GM19193 (cell line): ENCODE results near the gene PIGQ.

ENCODE experiments used
- POLR2A ChIP-seq: IDR thresholded peaks from 4 replicates; pipeline ENCODE4 v1.6.1; 2011; ENCODE audit not compliant: insufficient read depth, insufficient read length; ENCODE audit errors: extremely low read depth

Gene PIGQ

DNA sequence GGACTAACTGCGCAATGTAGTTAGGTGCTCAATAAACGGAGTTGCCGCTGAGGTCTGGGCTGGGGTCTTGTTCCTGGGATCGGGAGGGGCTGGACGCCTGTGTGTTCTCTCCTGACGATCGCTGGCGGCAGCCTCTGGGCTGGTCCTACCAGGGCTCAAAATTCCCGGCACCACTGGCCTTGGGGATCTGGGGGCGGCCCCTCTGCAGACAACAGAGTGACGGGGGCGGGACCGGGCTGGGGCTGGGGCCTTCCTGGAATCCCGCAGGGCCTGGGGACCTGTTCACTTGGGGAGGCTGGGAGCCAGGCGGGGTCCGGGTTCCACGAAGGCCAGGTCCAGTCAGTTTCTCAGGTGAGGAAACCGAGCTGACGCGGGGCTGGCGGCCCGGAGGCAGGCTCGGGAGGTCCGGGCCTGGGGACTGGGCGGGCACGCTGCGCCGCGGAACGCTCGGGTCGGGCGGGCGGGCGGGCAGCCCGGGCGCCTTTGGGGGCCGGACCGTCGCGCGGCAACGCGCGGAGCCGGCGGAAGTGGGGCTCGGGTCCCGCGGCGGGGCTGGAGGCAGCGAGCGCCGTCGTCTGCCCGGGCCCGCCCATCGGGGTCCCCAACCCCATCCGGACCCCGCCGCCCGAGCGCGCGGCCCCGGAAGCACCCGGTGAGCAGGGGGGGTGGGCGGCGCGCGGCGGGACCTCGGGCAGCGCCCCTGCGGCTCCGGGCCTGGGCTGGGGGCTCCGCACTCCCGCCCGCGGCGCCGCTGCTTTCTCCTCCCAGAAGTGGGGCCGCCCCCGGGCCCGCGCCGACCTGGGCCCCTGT lies at the start of gene PIGQ:
Gene PIGQ (plus strand): TSS at position 524 of the 810 bp plus-strand sequence. CDS start 4,107 bp downstream, outside the sequence.
- peak; percentile 65 for TF ChIP-seq POLR2A

DNA sequence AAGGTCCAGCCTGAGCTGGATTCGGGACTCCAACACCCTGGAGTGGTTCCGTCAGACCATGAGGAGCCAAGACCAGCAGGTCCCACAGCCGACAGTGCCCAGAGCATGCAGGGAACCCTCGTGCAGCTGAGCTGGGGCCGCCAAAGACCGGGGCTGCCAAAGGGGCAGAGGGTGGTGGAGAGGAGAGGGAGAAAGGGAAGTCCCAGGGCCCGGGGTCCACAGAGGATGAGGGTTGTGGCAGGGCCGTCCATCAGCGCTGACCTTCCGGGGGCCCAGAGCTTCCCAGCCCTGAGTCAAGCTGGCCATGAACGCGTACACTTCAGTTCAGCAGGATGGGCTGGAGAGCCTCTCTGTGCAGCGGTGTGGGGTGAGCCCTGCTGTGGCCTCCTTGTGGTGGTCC lies 48.9 kb upstream of the PIGQ start:
- TF ChIP-seq POLR2A: no peak

DNA sequence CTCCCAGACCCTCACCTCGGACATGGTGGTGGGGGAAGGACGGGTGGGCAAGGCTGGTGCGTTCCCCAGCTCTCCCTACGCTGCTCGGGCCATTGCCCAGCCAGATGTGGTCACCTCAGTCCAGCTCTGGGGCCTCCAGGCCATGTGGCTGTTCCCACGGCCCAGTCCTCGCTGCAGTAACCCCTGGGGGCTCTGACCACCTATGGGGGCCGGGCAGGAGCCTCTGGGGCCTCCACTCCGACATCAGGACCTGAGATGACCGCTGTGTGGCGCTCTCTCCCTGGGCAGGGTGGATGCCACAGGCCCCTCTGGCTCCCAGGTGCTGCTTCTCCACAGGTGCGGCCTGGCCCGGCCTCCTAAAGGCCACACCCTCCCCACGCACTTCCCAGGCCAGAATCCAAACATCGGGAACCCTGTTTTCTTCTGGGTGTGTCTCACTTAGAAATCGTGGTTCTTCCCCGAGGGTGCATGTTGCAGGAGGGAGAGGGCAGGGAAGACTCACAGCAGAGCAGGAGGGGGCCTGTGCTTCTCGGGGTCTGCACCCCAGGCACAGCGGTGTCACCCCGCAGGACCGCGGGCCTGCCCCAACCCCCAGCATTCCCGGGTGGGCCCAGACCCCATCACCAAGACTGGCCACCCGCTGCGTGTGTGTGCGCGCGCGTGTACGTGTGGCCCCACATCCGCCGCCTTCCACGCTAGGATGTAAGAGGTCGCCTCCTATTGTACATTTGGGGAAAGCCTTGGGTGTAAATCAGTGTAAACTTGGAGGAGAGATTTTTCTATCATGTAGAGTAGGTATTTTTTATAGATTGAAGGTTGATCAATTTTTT lies 48.2 kb upstream of the PIGQ start:
- no peak for TF ChIP-seq POLR2A

DNA sequence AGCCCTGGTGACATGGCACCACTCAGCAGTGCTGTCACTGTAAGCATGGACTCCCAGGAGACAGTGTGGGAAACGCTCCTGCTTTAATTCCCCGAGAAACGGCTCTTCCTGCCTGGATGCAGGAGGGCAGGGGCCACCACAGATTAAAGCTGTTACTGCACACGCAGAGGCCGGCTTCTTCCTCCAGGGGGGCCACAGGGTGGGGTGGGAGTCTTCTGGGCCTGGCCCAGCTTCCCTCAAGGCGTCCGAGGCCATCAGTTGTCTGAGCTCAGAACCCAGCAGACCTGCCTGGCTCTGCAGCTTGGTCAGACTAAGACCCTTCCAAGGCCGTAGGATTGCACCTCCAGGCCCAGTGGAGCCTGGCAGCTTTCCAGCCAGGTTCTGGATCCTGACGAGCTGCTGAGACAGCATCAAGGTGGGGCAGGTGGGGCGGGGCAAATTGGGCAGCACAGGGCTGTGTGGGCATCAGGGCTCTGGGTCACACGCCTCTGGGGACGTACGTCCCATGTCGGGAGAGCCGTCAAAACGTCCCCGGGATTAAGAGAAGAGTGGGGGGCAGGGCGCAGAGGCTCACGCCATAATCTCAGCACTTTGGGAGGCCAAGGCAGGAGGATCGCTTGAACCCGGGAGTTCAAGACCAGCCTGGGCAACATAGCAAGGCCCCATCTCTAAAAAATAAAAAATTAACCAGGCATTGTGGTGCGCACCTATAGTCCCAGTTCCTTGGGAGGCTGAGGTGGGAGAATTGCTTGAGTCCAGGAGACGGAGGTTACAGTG lies 47.3 kb upstream of the PIGQ start:
- no peak for TF ChIP-seq POLR2A

DNA sequence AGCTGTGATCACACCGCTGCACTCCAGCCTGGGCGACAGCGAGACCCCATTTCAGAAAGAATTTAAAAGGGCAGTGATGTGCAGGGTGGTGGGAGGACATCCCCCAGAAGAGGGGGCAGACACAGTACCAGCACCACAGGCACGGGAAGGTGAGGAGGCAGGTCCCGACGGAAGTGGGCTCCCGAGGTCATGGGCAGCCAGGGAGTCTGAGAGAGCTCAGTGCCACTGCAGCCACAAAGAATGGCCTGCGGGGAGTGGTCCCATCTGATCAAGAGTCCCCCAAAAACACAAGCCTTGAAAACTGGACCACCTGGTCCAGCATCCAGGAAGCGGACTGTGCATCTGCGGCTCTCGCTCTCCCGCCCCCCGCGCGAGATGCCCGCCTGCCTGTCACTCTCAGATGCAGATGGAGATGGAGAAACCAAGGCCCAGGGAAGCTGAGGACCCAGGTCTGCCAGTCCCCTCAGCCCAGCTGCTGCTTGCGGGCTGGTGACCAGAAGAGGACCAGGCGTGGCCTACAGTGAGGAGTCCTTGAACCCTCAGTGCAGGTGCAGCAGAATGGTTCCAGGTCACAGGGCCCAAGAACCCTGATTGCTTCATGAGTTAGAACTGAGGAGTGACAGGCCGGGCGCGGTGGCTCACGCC lies 46.5 kb upstream of the PIGQ start:
- no peak for TF ChIP-seq POLR2A

DNA sequence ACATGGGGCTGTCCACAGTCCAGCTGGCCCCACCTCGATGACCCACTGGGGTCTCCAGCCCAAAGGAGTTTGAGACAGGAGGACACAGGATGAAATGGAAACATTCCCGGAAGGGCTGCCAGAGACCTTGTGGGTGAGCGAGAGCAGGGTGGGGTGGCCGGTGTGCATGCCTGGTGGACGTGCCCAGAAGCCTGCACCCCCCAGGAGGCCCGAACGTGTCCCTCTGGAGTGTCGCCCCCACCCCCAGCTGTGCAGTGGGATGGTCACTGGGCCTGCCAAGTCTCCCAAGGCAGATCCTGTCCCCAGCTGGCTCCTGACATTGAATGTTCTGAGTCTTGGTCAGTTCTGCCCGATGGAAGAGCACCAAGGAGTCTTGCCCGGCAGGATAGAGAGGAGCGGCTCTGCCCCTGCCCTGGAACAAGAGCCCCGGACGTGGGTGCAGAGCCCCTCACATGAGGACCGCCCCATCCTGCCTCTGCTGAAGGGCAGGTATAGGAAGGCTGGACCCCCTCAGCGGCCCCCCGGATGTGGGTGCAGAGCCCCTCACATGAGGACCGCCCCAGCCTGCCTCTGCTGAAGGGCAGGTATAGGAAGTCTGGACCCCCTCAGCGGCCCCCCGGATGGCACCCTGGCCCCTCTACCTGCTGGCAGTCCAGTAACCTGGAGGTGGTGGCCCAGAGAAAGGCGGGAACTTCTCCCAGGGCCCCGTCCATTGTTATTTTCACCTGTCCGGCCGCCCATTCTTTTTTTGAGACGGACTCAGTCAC lies 45.3 kb upstream of the PIGQ start:
- peak; percentile 6 for TF ChIP-seq POLR2A

DNA sequence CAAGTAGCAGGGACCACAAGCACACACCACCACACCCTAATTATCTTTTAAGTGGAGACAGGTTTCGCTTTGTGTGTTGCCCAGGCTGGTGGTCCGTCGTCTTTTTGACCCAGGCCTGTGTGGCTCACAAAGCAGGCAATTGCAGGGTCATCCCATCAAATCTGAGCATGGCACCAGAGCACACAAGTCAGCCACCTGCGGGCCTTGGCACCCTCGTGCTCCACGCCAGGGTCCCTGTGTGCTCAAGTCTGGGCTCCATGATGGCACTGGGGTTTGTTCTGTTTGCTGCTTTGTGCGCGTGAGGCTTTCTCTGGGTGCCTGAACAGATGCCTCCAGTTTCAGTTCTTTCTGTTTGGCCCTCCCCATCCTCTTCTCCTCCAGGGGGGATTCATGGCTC lies 44.6 kb upstream of the PIGQ start:
- peak; percentile 2 for TF ChIP-seq POLR2A

DNA sequence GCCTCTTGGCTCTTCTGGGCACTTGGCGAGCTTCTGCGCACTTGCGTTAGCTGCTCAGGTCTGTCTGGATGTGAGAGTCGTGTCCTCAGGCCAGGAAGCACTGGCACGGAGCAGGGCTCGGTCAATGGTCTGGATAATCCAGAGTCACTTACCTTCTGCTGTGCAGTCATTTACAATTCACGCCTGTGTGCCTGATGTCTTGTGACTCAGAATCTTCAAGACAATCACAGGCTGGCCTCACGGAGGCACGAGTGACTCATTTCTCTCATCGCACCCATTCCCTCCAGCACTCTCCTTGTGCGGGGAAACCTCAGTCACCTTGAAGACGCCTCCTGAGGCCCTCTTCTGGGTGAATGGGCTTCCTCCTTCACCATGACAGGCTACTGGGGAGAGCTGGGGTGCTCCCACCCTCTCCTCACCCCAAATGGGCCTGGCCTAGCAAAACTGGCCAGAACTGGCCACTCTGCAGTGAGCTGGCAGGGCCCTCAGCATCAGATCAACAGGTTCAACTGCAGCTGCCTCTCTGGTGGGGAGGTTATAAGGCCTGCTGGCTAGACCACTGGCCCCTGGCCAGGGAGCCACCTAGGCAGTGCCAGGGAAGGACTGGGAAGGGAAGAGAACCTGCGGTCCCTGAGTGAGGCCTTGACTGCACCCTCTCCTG lies 44.1 kb upstream of the PIGQ start:
- no peak for TF ChIP-seq POLR2A

DNA sequence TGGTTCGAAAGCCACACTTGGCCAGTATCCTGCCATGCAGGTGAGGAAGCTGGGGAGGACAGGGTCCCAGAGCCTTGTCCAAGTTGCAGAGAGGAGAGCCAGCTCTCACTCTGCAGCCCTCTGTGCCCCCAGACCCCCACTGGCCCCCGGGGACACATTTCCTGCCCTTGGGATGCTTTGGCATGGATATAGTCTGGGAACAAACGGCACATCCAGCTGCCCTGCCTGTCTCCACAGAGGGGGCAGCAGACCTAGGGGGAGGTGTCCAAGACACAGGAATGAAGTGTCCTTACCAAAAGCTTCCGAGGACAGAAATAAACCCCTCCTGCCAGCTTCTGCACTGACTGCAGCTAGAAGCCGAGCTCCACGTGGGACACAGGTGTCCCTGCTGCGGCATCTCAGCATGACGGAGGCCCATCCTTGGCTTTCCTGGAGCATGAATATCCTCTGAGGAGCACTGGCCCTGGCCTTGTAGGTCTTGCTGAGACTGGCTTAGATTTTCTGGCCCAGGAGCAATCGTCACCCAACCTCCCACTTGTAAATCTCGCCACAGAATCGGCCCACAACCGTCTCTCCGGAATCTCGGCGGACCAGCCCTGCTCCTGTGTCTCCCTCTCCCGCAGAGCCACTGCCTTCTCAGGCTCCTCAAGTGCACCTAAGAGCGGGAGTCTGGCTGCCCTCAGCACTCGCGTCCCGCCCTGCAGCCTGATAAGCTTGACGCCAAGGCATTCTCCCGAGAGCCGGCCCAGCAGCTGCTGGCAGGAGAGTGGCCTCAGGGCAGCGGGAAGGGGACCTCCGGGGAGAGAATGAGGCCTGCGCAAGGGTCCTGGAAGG lies 43.4 kb upstream of the PIGQ start:
- TF ChIP-seq POLR2A: no peak

DNA sequence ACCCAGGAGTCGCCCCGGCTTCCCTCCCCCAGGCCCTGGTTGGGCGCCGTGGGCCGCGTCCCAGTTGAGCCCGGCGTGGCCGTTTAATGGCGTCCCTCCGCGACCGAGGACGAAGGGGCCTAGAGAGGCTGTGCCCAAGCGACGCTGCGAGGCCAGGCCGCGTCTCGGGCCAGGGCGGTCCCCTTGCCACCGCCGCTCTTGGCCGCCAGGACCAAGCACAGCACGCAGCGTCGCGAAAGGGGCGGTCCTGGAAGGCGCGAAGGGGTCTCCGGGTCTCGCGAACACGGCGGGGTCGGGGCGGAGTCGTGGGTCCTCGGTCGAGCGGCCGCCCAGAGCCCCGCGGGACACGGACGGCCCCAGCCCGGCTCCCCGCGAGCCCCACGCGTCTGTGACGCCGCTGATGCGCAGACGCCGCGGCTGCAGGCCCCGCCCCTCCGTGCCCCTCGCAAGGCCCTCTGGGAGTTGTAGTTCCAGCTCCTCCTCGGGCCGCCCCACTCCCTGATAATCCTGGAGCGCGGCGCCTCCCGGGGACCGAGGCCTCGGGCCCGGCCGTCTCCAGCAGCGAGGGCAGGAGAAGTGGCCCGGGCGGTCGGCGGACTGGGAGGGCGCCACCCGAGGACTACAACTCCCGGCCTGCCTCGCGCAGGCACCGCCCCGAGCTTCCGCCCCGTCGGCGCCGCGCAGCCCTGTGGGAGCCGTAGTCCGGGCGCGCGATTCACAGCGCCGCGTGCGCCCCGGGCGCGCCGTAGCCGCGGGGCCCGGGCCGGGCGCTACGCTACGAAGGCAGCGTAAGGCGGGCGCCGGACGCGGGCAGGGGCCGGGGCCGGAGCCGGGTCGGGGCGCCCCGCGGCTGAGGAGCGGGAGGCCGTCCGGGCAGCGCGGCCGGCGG lies 42.5 kb upstream of the PIGQ start, which contains the start of gene CAPN15:
Gene CAPN15 (plus strand): TSS at position 698 of the 889 bp plus-strand sequence. CDS start 19,127 bp downstream, outside the sequence.
- peak; percentile 62 for TF ChIP-seq POLR2A
